Peyer's patch (tissue), 4 donors: ENCODE measurements around the gene TMEM175.

Experiments
- POLR2A ChIP-seq, 2 donors: fragments of 450-650 bp; IDR thresholded peaks; one replicate each; pipeline ENCODE4 v1.5.1; 2017; ENCODE audit warnings: antibody characterized with exemption in 2 of 2, mild to moderate bottlenecking in 2 of 2, moderate library complexity in 2 of 2
- TF ChIP-seq, protein P1 (sequence below), 6 experiments: fragments of 450-650 bp in 4 of 6; fragments of 200-600 bp in 2 of 6; sonication (generic) in 1 of 6; IDR thresholded peaks; one replicate each; pipeline ENCODE4 v1.5.1; 2017 to 2019; ENCODE audit warnings: antibody characterized with exemption in 6 of 6, mild to moderate bottlenecking in 3 of 6, moderate library complexity in 1 of 6

GRCh38 chr4:991451-992296 lies 59.4 kb downstream of the TMEM175 start:
- TF ChIP-seq, protein P1, sequence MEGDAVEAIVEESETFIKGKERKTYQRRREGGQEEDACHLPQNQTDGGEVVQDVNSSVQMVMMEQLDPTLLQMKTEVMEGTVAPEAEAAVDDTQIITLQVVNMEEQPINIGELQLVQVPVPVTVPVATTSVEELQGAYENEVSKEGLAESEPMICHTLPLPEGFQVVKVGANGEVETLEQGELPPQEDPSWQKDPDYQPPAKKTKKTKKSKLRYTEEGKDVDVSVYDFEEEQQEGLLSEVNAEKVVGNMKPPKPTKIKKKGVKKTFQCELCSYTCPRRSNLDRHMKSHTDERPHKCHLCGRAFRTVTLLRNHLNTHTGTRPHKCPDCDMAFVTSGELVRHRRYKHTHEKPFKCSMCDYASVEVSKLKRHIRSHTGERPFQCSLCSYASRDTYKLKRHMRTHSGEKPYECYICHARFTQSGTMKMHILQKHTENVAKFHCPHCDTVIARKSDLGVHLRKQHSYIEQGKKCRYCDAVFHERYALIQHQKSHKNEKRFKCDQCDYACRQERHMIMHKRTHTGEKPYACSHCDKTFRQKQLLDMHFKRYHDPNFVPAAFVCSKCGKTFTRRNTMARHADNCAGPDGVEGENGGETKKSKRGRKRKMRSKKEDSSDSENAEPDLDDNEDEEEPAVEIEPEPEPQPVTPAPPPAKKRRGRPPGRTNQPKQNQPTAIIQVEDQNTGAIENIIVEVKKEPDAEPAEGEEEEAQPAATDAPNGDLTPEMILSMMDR (IDR thresholded peaks at IDR 0.05): no peak
- no peak for TF ChIP-seq POLR2A (IDR thresholded peaks at IDR 0.05)
